Loucy (cell line): Measurements from ENCODE around the gene CGGBP1.
A peak's percentile ranks its signal among the peaks of the same experiment; 100 is the strongest.

ENCODE experiments used
- H2AFZ ChIP-seq: fragments of 200-600 bp; sonication (generic); 2 replicates; pipeline ENCODE4 v1.6.0; 2016; ENCODE audit warnings: antibody characterized with exemption, mild to moderate bottlenecking, low read length, moderate library complexity
- H3F3A ChIP-seq: fragments of 200-600 bp; 2 replicates; pipeline ENCODE4 v1.6.0; 2016; ENCODE audit warnings: antibody characterized with exemption, low read depth, mild to moderate bottlenecking
- H3K27me3 ChIP-seq: fragments of 200-600 bp; sonication (generic); 2 replicates; pipeline ENCODE4 v1.6.1; 2014; ENCODE audit warnings: low read length, mild to moderate bottlenecking; ENCODE audit not compliant: insufficient read depth, poor library complexity, severe bottlenecking
- H3K36me3 ChIP-seq: fragments of 200-600 bp; sonication (generic); 2 replicates; pipeline ENCODE4 v1.6.1; 2016; ENCODE audit warnings: low read length; ENCODE audit not compliant: insufficient read depth
- H3K4me1 ChIP-seq: fragments of 200-600 bp; sonication (generic); 2 replicates; pipeline ENCODE4 v1.5.1; 2014; ENCODE audit warnings: low read length, mild to moderate bottlenecking; ENCODE audit not compliant: insufficient read depth, poor library complexity, severe bottlenecking
- H3K4me2 ChIP-seq: fragments of 200-600 bp; sonication (generic); 2 replicates; pipeline ENCODE4 v1.6.0; 2014; ENCODE audit warnings: antibody characterized with exemption, low read length, low read depth, mild to moderate bottlenecking; ENCODE audit not compliant: poor library complexity, severe bottlenecking
- H3K4me3 ChIP-seq: fragments of 200-600 bp; sonication (generic); 2 replicates; pipeline ENCODE4 v1.5.1; 2014; ENCODE audit warnings: low read length, mild to moderate bottlenecking, mixed read lengths; ENCODE audit not compliant: poor library complexity, severe bottlenecking
- H3K79me2 ChIP-seq: fragments of 200-600 bp; sonication (generic); 2 replicates; pipeline ENCODE4 v1.6.1; 2014; ENCODE audit warnings: low read length; ENCODE audit not compliant: insufficient read depth
- H3K9ac ChIP-seq: fragments of 200-600 bp; sonication (generic); 2 replicates; pipeline ENCODE4 v1.6.0; 2014; ENCODE audit warnings: mild to moderate bottlenecking, low read depth, low read length, moderate library complexity; ENCODE audit not compliant: poor library complexity, severe bottlenecking
- H3K9me2 ChIP-seq: fragments of 200-600 bp; sonication (generic); replicated peaks from 2 replicates; pipeline ENCODE4 v1.6.1; 2016; ENCODE audit warnings: low read depth, low read length, mixed read lengths
- H3K9me3 ChIP-seq: fragments of 200-600 bp; sonication (generic); 2 replicates; pipeline ENCODE4 v1.6.1; 2014; ENCODE audit warnings: mild to moderate bottlenecking, antibody characterized with exemption, low read length, low read depth; ENCODE audit not compliant: insufficient read depth
- H4K20me1 ChIP-seq: fragments of 200-600 bp; sonication (generic); 2 replicates; pipeline ENCODE4 v1.6.0; 2014; ENCODE audit warnings: antibody characterized with exemption, low read length, mild to moderate bottlenecking; ENCODE audit not compliant: insufficient read depth, poor library complexity, severe bottlenecking
- EZH2phosphoT487 ChIP-seq: fragments of 200-600 bp; IDR thresholded peaks from 2 replicates; pipeline ENCODE4 v1.6.1; 2018; ENCODE audit warnings: antibody characterized with exemption, mild to moderate bottlenecking, moderate library complexity, borderline replicate concordance
- TF ChIP-seq, protein P1 (sequence below): fragments of 200-600 bp; sonication (generic); conservative IDR thresholded peaks from 2 replicates; pipeline ENCODE4 v1.5.1; 2014; ENCODE audit warnings: mild to moderate bottlenecking, antibody characterized with exemption, low read length

Gene CGGBP1

GRCh38 chr3:88036221-88036620 lies 22.6 kb downstream of the CGGBP1 start:
- Histone ChIP-seq H3K9me3 (no peaks in the 10 kb centered on the region), H3K27me3 (no peaks in the 10 kb centered on the region), H3K9me2 (no peaks in the 10 kb centered on the region), H2AFZ (no peak overlapping the region), H4K20me1 (no peaks in the 10 kb centered on the region), H3K4me1 (peaks cover 24% of the 10 kb centered on the region), H3K4me3 (no peak overlapping the region), H3K36me3 (no peaks in the 10 kb centered on the region), H3K9ac (no peak overlapping the region), H3F3A (no peaks in the 10 kb centered on the region), H3K4me2 (no peak overlapping the region), H3K79me2 (no peaks in the 10 kb centered on the region)
- TF ChIP-seq, protein P1, sequence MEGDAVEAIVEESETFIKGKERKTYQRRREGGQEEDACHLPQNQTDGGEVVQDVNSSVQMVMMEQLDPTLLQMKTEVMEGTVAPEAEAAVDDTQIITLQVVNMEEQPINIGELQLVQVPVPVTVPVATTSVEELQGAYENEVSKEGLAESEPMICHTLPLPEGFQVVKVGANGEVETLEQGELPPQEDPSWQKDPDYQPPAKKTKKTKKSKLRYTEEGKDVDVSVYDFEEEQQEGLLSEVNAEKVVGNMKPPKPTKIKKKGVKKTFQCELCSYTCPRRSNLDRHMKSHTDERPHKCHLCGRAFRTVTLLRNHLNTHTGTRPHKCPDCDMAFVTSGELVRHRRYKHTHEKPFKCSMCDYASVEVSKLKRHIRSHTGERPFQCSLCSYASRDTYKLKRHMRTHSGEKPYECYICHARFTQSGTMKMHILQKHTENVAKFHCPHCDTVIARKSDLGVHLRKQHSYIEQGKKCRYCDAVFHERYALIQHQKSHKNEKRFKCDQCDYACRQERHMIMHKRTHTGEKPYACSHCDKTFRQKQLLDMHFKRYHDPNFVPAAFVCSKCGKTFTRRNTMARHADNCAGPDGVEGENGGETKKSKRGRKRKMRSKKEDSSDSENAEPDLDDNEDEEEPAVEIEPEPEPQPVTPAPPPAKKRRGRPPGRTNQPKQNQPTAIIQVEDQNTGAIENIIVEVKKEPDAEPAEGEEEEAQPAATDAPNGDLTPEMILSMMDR: no peak
- TF ChIP-seq EZH2phosphoT487: no peak

DNA sequence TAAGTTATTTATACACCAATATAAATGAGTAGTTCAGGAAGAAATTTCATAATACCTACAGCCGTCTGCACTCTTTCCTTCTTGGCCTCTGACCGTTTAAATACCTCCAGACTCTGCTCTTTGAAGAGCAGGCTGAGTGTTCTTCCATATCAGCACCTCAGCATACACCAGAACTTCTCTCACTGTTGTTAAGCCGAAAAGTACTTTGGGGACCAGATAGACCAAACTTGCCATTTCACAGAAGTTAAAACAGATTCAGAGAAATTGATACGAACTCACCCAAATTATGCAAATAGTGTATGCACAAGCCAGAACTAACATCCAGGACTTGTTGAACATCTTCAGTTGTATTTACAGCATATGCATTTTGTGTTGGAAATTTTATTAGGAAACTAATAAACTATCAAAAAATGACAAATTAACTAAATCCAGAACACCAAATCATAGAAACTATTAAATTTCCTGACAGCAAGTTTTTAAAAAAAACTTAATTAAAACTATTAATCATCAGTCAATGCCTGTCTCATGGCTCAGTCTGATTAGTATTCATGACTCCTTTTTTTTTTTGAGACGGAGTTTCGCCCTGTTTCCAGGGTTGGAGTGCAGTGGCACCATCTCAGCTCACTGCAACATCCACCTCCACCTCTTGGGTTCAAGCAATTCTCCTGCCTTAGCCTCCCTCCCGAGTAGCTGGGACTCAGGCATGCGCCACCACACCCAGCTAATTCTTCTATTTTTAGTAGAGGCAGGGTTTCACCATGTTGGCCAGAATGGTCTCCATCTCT lies 24.1 kb downstream of the CGGBP1 start:
- Histone ChIP-seq H4K20me1 (no peaks in the 10 kb centered on the region), H2AFZ (peak overlapping the region; percentile 22; the same call in 1 of the 2 replicates), H3K36me3 (no peaks in the 10 kb centered on the region), H3K4me2 (no peak overlapping the region), H3K79me2 (no peaks in the 10 kb centered on the region), H3K4me1 (peaks cover 35% of the 10 kb centered on the region), H3K9me3 (no peaks in the 10 kb centered on the region), H3K4me3 (no peak overlapping the region), H3K9ac (no peak overlapping the region), H3K27me3 (no peaks in the 10 kb centered on the region), H3K9me2 (no peaks in the 10 kb centered on the region), H3F3A (no peaks in the 10 kb centered on the region)
- TF ChIP-seq, protein P1: no peak
- no peak for TF ChIP-seq EZH2phosphoT487

- Histone ChIP-seq H3K27me3 (no peaks in the 10 kb centered on the region), H3K4me1 (peaks cover 35% of the 10 kb centered on the region), H4K20me1 (no peaks in the 10 kb centered on the region), H3K4me3 (no peak overlapping the region), H3K36me3 (no peaks in the 10 kb centered on the region), H3K9ac (no peak overlapping the region), H3K79me2 (no peaks in the 10 kb centered on the region), H3K4me2 (peak overlapping the region; percentile 13), H2AFZ (peak overlapping the region; percentile 65; the same call in 1 of the 2 replicates), H3K9me2 (no peaks in the 10 kb centered on the region), H3K9me3 (no peaks in the 10 kb centered on the region), H3F3A (no peaks in the 10 kb centered on the region)
- TF ChIP-seq, protein P1: no peak
- TF ChIP-seq EZH2phosphoT487: no peak
Observed at GRCh38 chr3:88033808-88034207, 25.0 kb downstream of the CGGBP1 start.
